ENCODE results near the gene ICOSLG.
"Not testable (repeated sequence)": the region's sequence is repeated elsewhere in the genome, so short reads cannot be mapped to it uniquely, and the experiment has no call there.

- TF ChIP-seq CTCF (IDR thresholded peaks at IDR 0.05; ENCODE audit: insufficient read depth, low read length, poor library complexity, severe bottlenecking); EZH2phosphoT487 (conservative IDR thresholded peaks at IDR 0.05; ENCODE audit: low read length): not testable (repeated sequence)
Observed at GRCh38 chr21:44181506-44181905, 59.2 kb downstream of the ICOSLG start.
